Measurements from ENCODE around the gene SPPL3. TPM values are rescaled to one million over a fixed set of nuclear protein-coding genes. Genes with fewer than 3 reads are reported as not detected.

Gene SPPL3
- total RNA-seq, 1 experiment from 2014 or later = 18.8 TPM

- no peak overlapping the region for H3K27ac ChIP-seq (ENCODE audit: low read length)
- CTCF ChIA-PET = no interaction called here
Measured at GRCh38 chr12:120831648-120832267, 72.4 kb downstream of the SPPL3 start.

GRCh38 chr12:120830966-120831365, 73.2 kb downstream of the SPPL3 start:
- POLR2A ChIA-PET (ENCODE audit: unreplicated experiment) = no interaction called here
- H3K4me1 ChIP-seq (ENCODE audit: insufficient read depth, low read length) = peaks cover 10% of the 10 kb centered on the region; the same call in 1 of the 2 replicates
- H2AFZ ChIP-seq (ENCODE audit: low read length) = no peak overlapping the region
- CTCF ChIA-PET = no interaction called here
- H3K27me3 ChIP-seq (ENCODE audit: low read length) = no peaks in the 10 kb centered on the region
- H3K36me3 ChIP-seq (ENCODE audit: low read depth, low read length) = no peaks in the 10 kb centered on the region
- no peak overlapping the region for H3K4me3 ChIP-seq (ENCODE audit: low read length)
- H3F3A ChIP-seq (ENCODE audit: low read length, unreplicated experiment) = no peaks in the 10 kb centered on the region
- H3K4me2 ChIP-seq (ENCODE audit: low read length) = no peak overlapping the region
- BruUV-seq (replicated peaks) = no TSS peak
- no peak overlapping the region for H3K27ac ChIP-seq (ENCODE audit: low read length)
- ATAC-seq = no peak
- H3K9ac ChIP-seq (ENCODE audit: low read length) = no peak overlapping the region
- TF ChIP-seq EZH2phosphoT487 (IDR thresholded peaks at IDR 0.05; ENCODE audit: borderline replicate concordance, low read length) (no peak), CTCF (conservative IDR thresholded peaks at IDR 0.05; ENCODE audit: low read depth, low read length) (no peak), EZH2 (IDR thresholded peaks at IDR 0.05; ENCODE audit: low read length, unreplicated experiment) (no peak)
- peaks cover 42% of the 10 kb centered on the region for H3K79me2 ChIP-seq (ENCODE audit: low read length)
- H3K9me3 ChIP-seq (ENCODE audit: low read length) = no peaks in the 10 kb centered on the region
- no peak for DNase-seq
- no peaks in the 10 kb centered on the region for H4K20me1 ChIP-seq (ENCODE audit: low read length)
- no peaks in the 10 kb centered on the region for H3K9me2 ChIP-seq (replicated peaks; ENCODE audit: low read length)
- intact Hi-C loops (cut with micrococcal nuclease) = no loop called here

More at GRCh38 chr12:120831648-120832267, 72.4 kb downstream of the SPPL3 start:
- no peaks in the 10 kb centered on the region for H3K9me2 ChIP-seq (replicated peaks; ENCODE audit: low read length)
- intact Hi-C loops (cut with micrococcal nuclease) = no loop called here
- no peak overlapping the region for H3K9ac ChIP-seq (ENCODE audit: low read length)
- no peaks in the 10 kb centered on the region for H4K20me1 ChIP-seq (ENCODE audit: low read length)
- H3F3A ChIP-seq (ENCODE audit: low read length, unreplicated experiment) = no peaks in the 10 kb centered on the region
- TF ChIP-seq CTCF (conservative IDR thresholded peaks at IDR 0.05; ENCODE audit: low read depth, low read length) (no peak), EZH2phosphoT487 (IDR thresholded peaks at IDR 0.05; ENCODE audit: borderline replicate concordance, low read length) (no peak), EZH2 (IDR thresholded peaks at IDR 0.05; ENCODE audit: low read length, unreplicated experiment) (no peak)
- POLR2A ChIA-PET (ENCODE audit: unreplicated experiment) = no interaction called here
- no peaks in the 10 kb centered on the region for H3K27me3 ChIP-seq (ENCODE audit: low read length)
- no TSS peak for BruUV-seq (replicated peaks)
- DNase-seq (no peak), ATAC-seq (no peak)
- H2AFZ ChIP-seq (ENCODE audit: low read length) = no peak overlapping the region
- H3K9me3 ChIP-seq (ENCODE audit: low read length) = no peaks in the 10 kb centered on the region
- H3K4me2 ChIP-seq (ENCODE audit: low read length) = no peak overlapping the region
- H3K4me1 ChIP-seq (ENCODE audit: insufficient read depth, low read length) = peaks cover 10% of the 10 kb centered on the region; the same call in 1 of the 2 replicates
- no peak overlapping the region for H3K4me3 ChIP-seq (ENCODE audit: low read length)
- H3K36me3 ChIP-seq (ENCODE audit: low read depth, low read length) = no peaks in the 10 kb centered on the region
- H3K79me2 ChIP-seq (ENCODE audit: low read length) = peaks cover 44% of the 10 kb centered on the region

All from PC-3 (cell line).